HG03442 (cell line): Measurements from ENCODE around the gene CLNS1A.
"Not testable (repeated sequence)": the region's sequence is repeated elsewhere in the genome, so short reads cannot be mapped to it uniquely, and the experiment has no call there.

ENCODE experiments used
- ATAC-seq: cut with Tn5 transposase; IDR thresholded peaks from one replicate; pipeline ENCODE4 v1.9.1; 2021; ENCODE audit warnings: mild to moderate bottlenecking, moderate library complexity; ENCODE audit not compliant: unreplicated experiment

The CLNS1A gene

GRCh38 chr11:77619576-77620198, 17.9 kb downstream of the CLNS1A start:
- no peak for ATAC-seq

GRCh38 chr11:77617892-77618291, 19.7 kb downstream of the CLNS1A start:
- no peak for ATAC-seq

- ATAC-seq = no peak
Measured at GRCh38 chr11:77611921-77612320, 25.7 kb downstream of the CLNS1A start.

GRCh38 chr11:77609234-77609633, 28.4 kb downstream of the CLNS1A start:
- ATAC-seq = no peak

- no peak for ATAC-seq
Measured at GRCh38 chr11:77604281-77604680, 33.3 kb downstream of the CLNS1A start.

- no peak for ATAC-seq
Measured at GRCh38 chr11:77602381-77603088, 35.1 kb downstream of the CLNS1A start.

GRCh38 chr11:77598195-77598594, 39.4 kb downstream of the CLNS1A start:
- no peak for ATAC-seq

- ATAC-seq = no peak
Measured at GRCh38 chr11:77596626-77597025, 41.0 kb downstream of the CLNS1A start.

- ATAC-seq = no peak
Measured at GRCh38 chr11:77593883-77594282, 43.7 kb downstream of the CLNS1A start.

GRCh38 chr11:77592727-77593126, 44.9 kb downstream of the CLNS1A start:
- no peak for ATAC-seq

- ATAC-seq = peak; percentile 18
Measured at GRCh38 chr11:77590194-77590782, 47.3 kb downstream of the CLNS1A start.

- ATAC-seq = peak; percentile 83
Measured at GRCh38 chr11:77589521-77590193, 47.9 kb downstream of the CLNS1A start, which contains the start of gene AQP11. Gene AQP11 (plus strand): TSS chr11:77589953. CDS start chr11:77589993, 40 bp downstream.

GRCh38 chr11:77589181-77589520, 48.4 kb downstream of the CLNS1A start:
- peak; percentile 25 for ATAC-seq

- ATAC-seq = no peak
Measured at GRCh38 chr11:77580712-77581337, 56.8 kb downstream of the CLNS1A start.

GRCh38 chr11:77575428-77575827, 62.2 kb downstream of the CLNS1A start:
- ATAC-seq = not testable (repeated sequence)

- not testable (repeated sequence) for ATAC-seq
Measured at GRCh38 chr11:77570896-77571295, 66.7 kb downstream of the CLNS1A start.

GRCh38 chr11:77569676-77570070, 67.9 kb downstream of the CLNS1A start:
- ATAC-seq = no peak

- no peak for ATAC-seq
Measured at GRCh38 chr11:77568916-77569675, 68.5 kb downstream of the CLNS1A start.

GRCh38 chr11:77568306-77568705, 69.3 kb downstream of the CLNS1A start:
- ATAC-seq = no peak
